Measurements from ENCODE around the gene FDX2. TPM values are rescaled to one million over a fixed set of nuclear protein-coding genes. Genes with fewer than 3 reads are reported as not detected.
A peak's percentile ranks its signal among the peaks of the same experiment; 100 is the strongest.

Gene FDX2
- total and polyA plus RNA-seq, 2 of the 13 experiments (the other 11 are each of a cell fraction or from before 2014, with no cell fraction given) = 21.0 to 24.7 TPM

- no peak for TF ChIP-seq ATF6 (CRISPR knock-in tag; conservative IDR thresholded peaks at IDR 0.05)
- TF ChIP-seq U2AF2 (IDR thresholded peaks at IDR 0.05; ENCODE audit: low read depth, low read length) = no peak
- TF ChIP-seq ZFP91 (CRISPR knock-in tag; IDR thresholded peaks at IDR 0.05; ENCODE audit: borderline replicate concordance) = peak; percentile 60; the same call in 1 of the 2 replicates
- no peak for TF ChIP-seq NFYC (CRISPR knock-in tag; IDR thresholded peaks at IDR 0.05)
Measured at GRCh38 chr19:10295305-10295846, 20.4 kb downstream of the FDX2 start (continued).

GRCh38 chr19:10294368-10294697, 21.5 kb downstream of the FDX2 start:
- FAIRE-seq (no peak), DNase-seq (ENCODE audit: low spot score) (no peak), ATAC-seq (no peak)
- no peaks in the 10 kb centered on the region for H4K20me1 ChIP-seq (ENCODE audit: insufficient read depth, low read length)
- no TSS peak for BruUV-seq (replicated peaks)
- H3K4me2 ChIP-seq (ENCODE audit: low read depth, low read length) = no peak overlapping the region
- intact Hi-C loops (cut with micrococcal nuclease; ENCODE audit: unreplicated experiment) = no loop called here
- 96% methylated on average over 7 of the region's 25 CpGs for WGBS (ENCODE audit: low lambda C conversion rate)
- ChIA-PET CTCF (ENCODE audit: low intra/inter-chr PET ratio, low total read pairs) (no interaction called here), POLR2A (no interaction called here)
- in situ Hi-C loops (cut with HindIII; ENCODE audit: extremely low pct_ligation_motif_present, low pct_unique_long_range_greater_than_20kb) = no loop called here
- H2AFZ ChIP-seq (ENCODE audit: low read length) = no peak overlapping the region
- no peak overlapping the region for H3K4me3 ChIP-seq (replicated peaks in 1 of 3; ENCODE audit: insufficient read depth in 1 of 3, low read depth in 2 of 3, low read length in 3 of 3)
- no peaks in the 10 kb centered on the region for H3K79me2 ChIP-seq (ENCODE audit: insufficient read depth, low read length)
- no peak overlapping the region for H3K9ac ChIP-seq (ENCODE audit: insufficient read depth, low read depth, low read length)
- H3K36me3 ChIP-seq (replicated peaks in 1 of 2; ENCODE audit: control insufficient read depth in 1 of 2, insufficient read depth in 2 of 2, low read length in 2 of 2) = no peaks in the 10 kb centered on the region
- H3K4me1 ChIP-seq (ENCODE audit: insufficient read depth, low read length) = peaks cover 47% of the 10 kb centered on the region
- H3K27ac ChIP-seq (ENCODE audit: extremely low read length, insufficient read depth, low read length) = no peak overlapping the region
- H3K9me3 ChIP-seq (ENCODE audit: low read length) = no peaks in the 10 kb centered on the region
- TF ChIP-seq ZNF768 (CRISPR knock-in tag; IDR thresholded peaks at IDR 0.05) (peak; percentile 14; the same call in 1 of the 2 replicates), REPIN1 (CRISPR knock-in tag; IDR thresholded peaks at IDR 0.05; ENCODE audit: borderline replicate concordance, low read depth) (no peak)
- peaks cover 0 to 20% of the 10 kb centered on the region in 2 experiments; a peak in 3 of 5 replicates for H3K27me3 ChIP-seq (ENCODE audit: control insufficient read depth in 1 of 2, insufficient read depth in 2 of 2, low read length in 2 of 2)
